Astrocyte (in vitro differentiated cells and primary cell): ENCODE measurements around the gene IMMP2L. TPM values are rescaled to one million over a fixed set of nuclear protein-coding genes. Genes with fewer than 3 reads are reported as not detected.

Experiments used
- DNase-seq: peaks from one replicate; pipeline ENCODE4 v3.0.0-alpha.2; 2010; ENCODE audit warnings: low read depth
- FAIRE-seq: peaks from 2 replicates; lab custom pipeline; 2011; peaks lifted over from hg19 to GRCh38; lab: Jason Lieb, UNC
- H2AFZ ChIP-seq: 2 replicates; pipeline ENCODE4 v1.6.0; 2012; ENCODE audit warnings: low read depth, low read length, inconsistent platforms
- H3K27ac ChIP-seq: 2 replicates; pipeline ENCODE4 v1.5.1; 2011; ENCODE audit warnings: low read depth, low read length, inconsistent platforms
- H3K27me3 ChIP-seq: 2 replicates; pipeline ENCODE4 v1.6.0; 2011; ENCODE audit warnings: low read length, inconsistent platforms; ENCODE audit not compliant: insufficient read depth
- H3K36me3 ChIP-seq: 2 replicates; pipeline ENCODE4 v1.5.1; 2011; ENCODE audit warnings: low read length, inconsistent platforms; ENCODE audit not compliant: insufficient read depth
- H3K4me1 ChIP-seq: 2 replicates; pipeline ENCODE4 v1.5.1; 2011; ENCODE audit warnings: low read length, inconsistent platforms; ENCODE audit not compliant: insufficient read depth
- H3K4me2 ChIP-seq: 2 replicates; pipeline ENCODE4 v1.6.0; 2012; ENCODE audit warnings: low read length, inconsistent platforms
- H3K4me3 ChIP-seq: 2 replicates; pipeline ENCODE4 v1.5.1; 2011; ENCODE audit warnings: low read depth, mild to moderate bottlenecking, low read length, inconsistent platforms; ENCODE audit not compliant: insufficient read depth
- H3K79me2 ChIP-seq: 2 replicates; pipeline ENCODE4 v1.6.0; 2012; ENCODE audit warnings: mild to moderate bottlenecking, low read length, inconsistent platforms; ENCODE audit not compliant: insufficient read depth
- H3K9ac ChIP-seq: 2 replicates; pipeline ENCODE4 v1.6.0; 2012; ENCODE audit warnings: mild to moderate bottlenecking, low read length, inconsistent platforms
- H3K9me3 ChIP-seq: 2 replicates; pipeline ENCODE4 v1.5.1; 2012; ENCODE audit warnings: low read depth, mild to moderate bottlenecking, low read length, inconsistent platforms; ENCODE audit not compliant: insufficient read depth
- H4K20me1 ChIP-seq: 2 replicates; pipeline ENCODE4 v1.6.0; 2012; ENCODE audit warnings: low read length, inconsistent platforms; ENCODE audit not compliant: insufficient read depth
- H3K27ac Mint-ChIP-seq: one replicate; pipeline ENCODE4 v1.8.0; 2021; ENCODE audit warnings: mild to moderate bottlenecking, mixed read lengths; ENCODE audit not compliant: unreplicated experiment
- H3K27me3 Mint-ChIP-seq: one replicate; pipeline ENCODE4 v1.8.0; 2021; ENCODE audit warnings: low read depth, mixed read lengths; ENCODE audit not compliant: unreplicated experiment
- H3K36me3 Mint-ChIP-seq: one replicate; pipeline ENCODE4 v1.8.0; 2021; ENCODE audit warnings: low read depth, mixed read lengths; ENCODE audit not compliant: unreplicated experiment
- H3K4me1 Mint-ChIP-seq: one replicate; pipeline ENCODE4 v1.8.0; 2021; ENCODE audit warnings: low read depth, mixed read lengths; ENCODE audit not compliant: unreplicated experiment
- H3K4me3 Mint-ChIP-seq: one replicate; pipeline ENCODE4 v1.8.0; 2021; ENCODE audit warnings: mild to moderate bottlenecking, moderate library complexity, mixed read lengths; ENCODE audit not compliant: unreplicated experiment
- H3K9me3 Mint-ChIP-seq: one replicate; pipeline ENCODE4 v1.8.0; 2021; ENCODE audit warnings: mild to moderate bottlenecking, mixed read lengths; ENCODE audit not compliant: unreplicated experiment
- CTCF ChIP-seq: IDR thresholded peaks from 2 replicates; pipeline ENCODE4 v1.5.1; 2011; ENCODE audit warnings: low read depth, mild to moderate bottlenecking, inconsistent platforms, low read length, moderate library complexity; ENCODE audit not compliant: insufficient read depth
- EZH2 ChIP-seq: IDR thresholded peaks from 2 replicates; pipeline ENCODE4 v1.6.1; 2012; ENCODE audit warnings: mild to moderate bottlenecking, low read length, inconsistent platforms; ENCODE audit not compliant: insufficient read depth
- total RNA-seq: library from RNA; stranded (reverse); gene quantifications from 2 replicates; pipeline ENCODE4 v1.2.1, GENCODE V29; 2021

IMMP2L gene
- total RNA-seq, 1 donor from 2014 or later = 13.8 TPM

DNA sequence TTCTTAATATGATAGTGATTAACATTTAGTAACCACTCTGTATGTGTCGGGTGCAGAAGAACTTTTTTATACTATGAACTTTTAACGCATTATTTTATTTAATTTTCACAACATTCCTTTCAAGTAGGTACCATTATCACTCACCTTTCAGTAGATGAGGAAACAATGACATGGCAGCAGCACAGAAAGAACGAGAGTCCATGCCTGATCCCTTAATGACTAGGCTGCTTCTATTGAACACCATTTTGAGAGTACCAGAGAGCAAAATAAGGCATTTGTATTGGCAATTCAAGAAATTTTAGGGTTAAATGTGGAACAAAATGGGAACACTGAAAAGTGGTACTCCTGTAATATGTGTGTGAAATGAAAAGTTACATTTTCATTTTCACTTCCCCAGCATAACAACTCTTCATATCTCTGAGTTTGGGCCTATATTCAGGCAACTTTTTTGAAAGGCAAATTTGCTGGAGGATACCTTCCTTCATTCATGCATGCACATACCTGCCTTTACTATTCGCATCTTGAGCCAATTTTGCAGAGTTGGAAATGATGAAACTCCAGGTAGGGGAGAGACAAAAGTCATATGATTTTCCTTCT lies 458.5 kb downstream of the IMMP2L start:
- H3K36me3 ChIP-seq = no peaks in the 10 kb centered on the region
- DNase-seq (no peak), FAIRE-seq (no peak)
- no peaks in the 10 kb centered on the region for H3K79me2 ChIP-seq
- Mint-ChIP-seq H3K27ac (no peak overlapping the region), H3K36me3 (no peaks in the 10 kb centered on the region), H3K27me3 (no peaks in the 10 kb centered on the region), H3K4me1 (peaks cover 6% of the 10 kb centered on the region), H3K9me3 (no peaks in the 10 kb centered on the region), H3K4me3 (no peak overlapping the region)
- no peaks in the 10 kb centered on the region for H3K27me3 ChIP-seq
- H3K4me1 ChIP-seq = no peaks in the 10 kb centered on the region
- no peak overlapping the region for H3K27ac ChIP-seq
- no peak overlapping the region for H3K9ac ChIP-seq
- no peak overlapping the region for H3K4me3 ChIP-seq
- TF ChIP-seq EZH2 = no peak
- TF ChIP-seq CTCF = no peak
- H2AFZ ChIP-seq = no peak overlapping the region
- no peaks in the 10 kb centered on the region for H4K20me1 ChIP-seq
- no peaks in the 10 kb centered on the region for H3K9me3 ChIP-seq
- no peak overlapping the region for H3K4me2 ChIP-seq

DNA sequence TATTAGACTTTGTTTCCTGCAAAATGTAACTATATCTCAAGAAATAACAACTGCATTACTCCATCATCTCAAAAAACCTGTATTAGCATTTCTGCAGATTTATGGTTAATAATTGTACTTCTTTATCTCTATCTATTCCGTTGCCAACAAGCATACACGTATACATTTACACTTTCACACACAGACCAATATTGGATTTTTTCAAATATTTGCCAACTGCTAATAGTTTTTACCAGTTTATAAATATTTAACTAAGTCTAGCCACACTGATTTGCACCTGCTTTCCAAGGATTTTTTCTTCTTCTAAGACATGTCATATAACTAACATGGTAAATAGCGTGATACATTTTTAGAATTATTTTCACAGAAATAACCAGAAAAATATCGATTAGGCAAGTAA lies 459.2 kb downstream of the IMMP2L start:
- Histone ChIP-seq H3K36me3 (no peaks in the 10 kb centered on the region), H2AFZ (no peak overlapping the region), H3K4me3 (no peak overlapping the region), H3K9ac (no peak overlapping the region), H3K27me3 (no peaks in the 10 kb centered on the region), H3K4me2 (no peak overlapping the region), H3K79me2 (no peaks in the 10 kb centered on the region), H3K27ac (no peak overlapping the region), H4K20me1 (no peaks in the 10 kb centered on the region), H3K4me1 (no peaks in the 10 kb centered on the region), H3K9me3 (no peaks in the 10 kb centered on the region)
- no peak for TF ChIP-seq CTCF
- TF ChIP-seq EZH2 = no peak
- no peak overlapping the region for H3K27ac Mint-ChIP-seq
- DNase-seq (no peak), FAIRE-seq (no peak)
- H3K4me3 Mint-ChIP-seq = no peak overlapping the region
- peaks cover 6% of the 10 kb centered on the region for H3K4me1 Mint-ChIP-seq
- H3K27me3 Mint-ChIP-seq = no peaks in the 10 kb centered on the region
- no peaks in the 10 kb centered on the region for H3K9me3 Mint-ChIP-seq
- H3K36me3 Mint-ChIP-seq = no peaks in the 10 kb centered on the region

DNA sequence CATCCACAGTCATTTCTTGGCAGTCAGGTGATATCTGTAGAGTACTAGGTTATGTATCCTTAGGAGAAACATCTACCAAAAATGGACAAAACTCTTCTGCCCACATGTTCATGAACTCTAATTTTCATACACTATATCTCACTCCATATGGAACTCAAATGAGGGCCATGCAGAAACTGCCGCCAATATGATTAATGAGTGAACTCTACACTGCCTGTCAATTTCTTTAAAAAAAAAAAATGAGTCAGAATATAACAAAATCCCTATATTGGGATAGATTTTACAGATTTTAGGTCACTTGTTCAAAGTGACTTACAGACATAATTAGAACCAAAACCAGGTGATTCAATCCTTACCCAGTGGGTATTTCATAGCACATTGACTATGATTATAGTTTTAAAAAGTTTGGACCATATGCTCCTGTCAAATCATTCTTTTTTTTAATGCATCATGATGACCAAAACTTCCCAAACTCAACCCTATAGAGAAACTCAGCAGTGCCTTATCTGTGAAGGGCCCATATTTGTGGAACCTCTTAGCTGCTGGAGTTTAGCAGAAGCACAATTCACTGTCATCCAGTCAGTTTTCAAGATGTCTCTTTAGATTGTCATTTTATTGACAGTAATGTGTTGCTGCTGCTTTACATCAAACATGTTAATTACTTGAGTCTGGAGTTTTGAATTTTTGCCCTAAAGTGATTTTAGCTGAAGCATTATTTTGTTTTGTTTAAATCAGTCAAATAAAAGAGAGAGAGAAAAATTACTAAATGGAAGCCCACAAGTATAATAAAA lies 460.2 kb downstream of the IMMP2L start:
- no peak overlapping the region for H3K4me3 Mint-ChIP-seq
- H3K9me3 ChIP-seq = no peaks in the 10 kb centered on the region
- no peak overlapping the region for H3K4me2 ChIP-seq
- H3K36me3 ChIP-seq = no peaks in the 10 kb centered on the region
- H3K9ac ChIP-seq = no peak overlapping the region
- no peaks in the 10 kb centered on the region for H3K4me1 ChIP-seq
- FAIRE-seq = no peak
- H3K27me3 Mint-ChIP-seq = no peaks in the 10 kb centered on the region
- H3K27ac Mint-ChIP-seq = no peak overlapping the region
- no peaks in the 10 kb centered on the region for H3K79me2 ChIP-seq
- no peak for TF ChIP-seq CTCF
- TF ChIP-seq EZH2 = no peak
- no peak overlapping the region for H2AFZ ChIP-seq
- no peak overlapping the region for H3K4me3 ChIP-seq
- no peaks in the 10 kb centered on the region for H3K36me3 Mint-ChIP-seq
- no peaks in the 10 kb centered on the region for H4K20me1 ChIP-seq
- no peak for DNase-seq
- H3K27ac ChIP-seq = no peak overlapping the region
- H3K4me1 Mint-ChIP-seq = peaks cover 3% of the 10 kb centered on the region
- no peaks in the 10 kb centered on the region for H3K9me3 Mint-ChIP-seq
- no peaks in the 10 kb centered on the region for H3K27me3 ChIP-seq
